GM19468 (cell line): ENCODE data around the gene FOXM1.

Source experiments
- ATAC-seq: cut with Tn5 transposase; IDR thresholded peaks from one replicate; pipeline ENCODE4 v1.9.1; 2021; ENCODE audit warnings: mild to moderate bottlenecking, moderate library complexity, moderate number of reproducible peaks; ENCODE audit not compliant: unreplicated experiment; ENCODE audit errors: extremely low read depth

The FOXM1 gene

GRCh38 chr12:2842948-2843347 lies 34.0 kb downstream of the FOXM1 start:
- ATAC-seq = no peak

GRCh38 chr12:2841056-2841650 lies 35.8 kb downstream of the FOXM1 start:
- ATAC-seq = no peak

GRCh38 chr12:2836574-2836973 lies 40.4 kb downstream of the FOXM1 start:
- no peak for ATAC-seq

- no peak for ATAC-seq
These were observed 41.1 kb downstream of the FOXM1 start for GRCh38 chr12:2835691-2836403.

GRCh38 chr12:2834581-2835491 lies 42.1 kb downstream of the FOXM1 start, which contains the start of gene NRIP2:
NRIP2 (minus strand) TSS chr12:2835035; CDS start chr12:2834983, 52 bp downstream.
- ATAC-seq = no peak

- ATAC-seq = no peak
These were observed 43.2 kb downstream of the FOXM1 start for GRCh38 chr12:2833810-2834209.

- ATAC-seq = no peak
These were observed 43.6 kb downstream of the FOXM1 start for GRCh38 chr12:2833327-2833726.

GRCh38 chr12:2832550-2833127 lies 44.3 kb downstream of the FOXM1 start:
- no peak for ATAC-seq

GRCh38 chr12:2829275-2829674 lies 47.7 kb downstream of the FOXM1 start:
- no peak for ATAC-seq

GRCh38 chr12:2826721-2827515 lies 50.1 kb downstream of the FOXM1 start:
- no peak for ATAC-seq

GRCh38 chr12:2826036-2826435 lies 50.9 kb downstream of the FOXM1 start:
- ATAC-seq = no peak

- no peak for ATAC-seq
These were observed 51.8 kb downstream of the FOXM1 start for GRCh38 chr12:2825132-2825531.

- ATAC-seq = no peak
These were observed 52.4 kb downstream of the FOXM1 start for GRCh38 chr12:2824541-2824940.

- no peak for ATAC-seq
These were observed 53.5 kb downstream of the FOXM1 start for GRCh38 chr12:2823483-2823882.

GRCh38 chr12:2820432-2820831 lies 56.5 kb downstream of the FOXM1 start:
- no peak for ATAC-seq

GRCh38 chr12:2819810-2820209 lies 57.2 kb downstream of the FOXM1 start:
- no peak for ATAC-seq

- ATAC-seq = no peak
These were observed 63.5 kb downstream of the FOXM1 start for GRCh38 chr12:2813214-2814185.

- ATAC-seq = peak; percentile 85
These were observed 64.4 kb downstream of the FOXM1 start, which contains the start of gene ITFG2 for GRCh38 chr12:2812290-2813213. ITFG2 (plus strand) TSS chr12:2812668; CDS start chr12:2812761, 93 bp downstream.
